OCI-LY7 (cell line): ENCODE results near the gene SMC6.

Experiments
- CTCF ChIP-seq: fragments of 200-600 bp; sonication (generic); conservative IDR thresholded peaks from 2 replicates; pipeline ENCODE4 v1.5.1; 2014; ENCODE audit warnings: mild to moderate bottlenecking, antibody characterized with exemption, low read length, moderate library complexity, mixed read lengths
- EZH2phosphoT487 ChIP-seq: fragments of 200-600 bp; sonication (generic); IDR thresholded peaks from 2 replicates; pipeline ENCODE4 v1.6.1; 2018; ENCODE audit warnings: low read depth, borderline replicate concordance, mild to moderate bottlenecking, mixed run types, antibody characterized with exemption, low read length, moderate library complexity, mixed read lengths

- TF ChIP-seq CTCF (no peak), EZH2phosphoT487 (no peak)
These were observed 36.9 kb upstream of the SMC6 start for GRCh38 chr2:17790536-17790935.
